DMS153 (cell line): ENCODE data around the gene TFRC.
"Not testable (repeated sequence)": the region's sequence is repeated elsewhere in the genome, so short reads cannot be mapped to it uniquely, and the experiment has no call there.

Experiments
- DNase-seq: peaks from one replicate; lab custom pipeline; 2025; lab: John Stamatoyannopoulos, UW

TFRC gene

DNA sequence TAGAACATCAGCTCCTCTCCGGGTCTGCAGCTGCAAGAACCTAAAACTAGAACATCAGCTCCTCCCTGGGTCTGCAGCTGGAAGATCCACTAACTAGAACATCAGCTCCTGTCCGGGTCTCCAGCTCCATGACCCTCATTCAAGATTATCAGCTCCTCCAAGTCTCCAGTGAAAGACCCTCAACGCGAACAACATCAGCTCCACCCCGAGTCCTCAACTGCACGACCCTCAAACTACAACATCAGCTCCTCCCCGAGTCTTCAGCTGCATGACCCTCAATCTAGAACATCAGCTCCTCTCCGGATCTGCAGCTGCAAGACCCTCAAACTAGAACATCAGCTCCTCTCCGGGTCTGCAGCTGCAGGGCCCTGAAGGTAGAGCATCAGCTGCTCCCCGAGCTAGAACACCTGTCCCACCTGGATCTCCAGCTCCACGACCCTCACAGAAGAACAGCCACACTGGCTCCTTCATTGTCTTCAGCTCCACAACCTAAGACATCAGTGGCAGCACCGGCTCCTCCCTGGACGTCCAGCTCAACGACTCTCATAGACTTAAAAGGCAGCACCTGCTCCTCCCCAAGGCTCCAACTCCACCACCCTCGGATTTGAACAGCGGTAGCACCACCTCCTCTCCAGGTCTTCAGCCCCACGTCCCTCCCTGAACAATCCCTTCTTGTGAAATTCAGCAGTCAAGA is 77.4 kb downstream of the TFRC start:
- not testable (repeated sequence) for DNase-seq

DNA sequence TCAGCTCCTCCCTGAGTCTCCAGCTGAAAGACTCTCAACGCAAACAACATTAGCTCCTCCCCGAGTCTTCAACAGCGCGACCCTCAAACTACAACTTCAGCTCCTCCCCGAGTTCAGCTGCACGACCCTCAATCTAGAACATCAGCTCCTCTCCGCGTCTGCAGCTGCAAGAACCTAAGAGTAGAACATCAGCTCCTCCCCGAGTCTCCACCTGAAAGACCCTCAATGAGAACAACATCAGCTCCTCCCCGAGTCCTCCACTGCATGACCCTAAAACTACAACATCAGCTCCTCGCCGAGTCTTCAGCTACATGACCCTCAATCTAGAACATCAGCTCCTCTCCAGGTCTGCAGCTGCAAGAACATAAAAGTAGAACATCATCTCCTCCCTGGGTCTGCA is 78.3 kb downstream of the TFRC start:
- no peak for DNase-seq

GRCh38 chr3:196002721-196003120 is 79.2 kb downstream of the TFRC start:
- not testable (repeated sequence) for DNase-seq

GRCh38 chr3:196001240-196001639 is 80.7 kb downstream of the TFRC start:
- not testable (repeated sequence) for DNase-seq

- not testable (repeated sequence) for DNase-seq
Measured at GRCh38 chr3:196000360-196000950, 81.4 kb downstream of the TFRC start.

DNA sequence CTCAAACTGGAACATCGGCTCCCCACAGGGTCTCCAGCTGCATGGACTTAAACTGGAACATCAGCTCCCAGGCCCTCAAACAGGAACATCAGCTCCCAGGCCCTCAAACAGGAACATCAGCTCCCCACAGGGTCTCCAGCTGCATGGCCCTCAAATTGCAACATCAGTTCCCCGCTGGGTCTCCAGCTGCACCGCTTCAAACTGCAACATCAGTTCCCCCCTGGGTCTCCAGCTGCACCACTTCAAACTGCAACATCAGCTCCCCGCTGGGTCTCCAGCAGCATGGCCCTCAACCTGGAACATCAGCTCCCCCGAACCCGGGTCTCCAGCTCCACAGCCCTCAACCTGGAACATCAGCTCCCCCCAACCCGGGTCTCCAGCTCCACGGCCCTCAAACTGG is 82.0 kb downstream of the TFRC start:
- no peak for DNase-seq
